Tibial nerve (tissue), 4 donors: ENCODE data around the gene HEXD. TPM values are rescaled to one million over a fixed set of nuclear protein-coding genes. Genes with fewer than 3 reads are reported as not detected.
"Not testable (repeated sequence)": the region's sequence is repeated elsewhere in the genome, so short reads cannot be mapped to it uniquely, and the experiment has no call there.

Source experiments
- DNase-seq, 2 donors: peaks; one replicate each; pipeline ENCODE4 v3.0.0-alpha.2; 2019; ENCODE audit warnings: low spot score in 2 of 2
- H3K27ac ChIP-seq, 4 donors: fragments of 200-600 bp; sonication (generic) in 3 of 4; one replicate each; pipeline ENCODE4 v1.5.1; 2017 to 2019; ENCODE audit warnings: mild to moderate bottlenecking in 1 of 4
- H3K27me3 ChIP-seq, 2 donors: fragments of 200-600 bp; sonication (generic) in 1 of 2; one replicate each; pipeline versions ENCODE4 v1.5.1 to v1.6.0; 2017 to 2019
- H3K36me3 ChIP-seq, 3 donors: fragments of 200-600 bp; sonication (generic); one replicate each; pipeline ENCODE4 v1.5.1; 2018 to 2019
- H3K4me1 ChIP-seq, 4 donors: fragments of 200-600 bp; sonication (generic) in 3 of 4; one replicate each; pipeline ENCODE4 v1.5.1; 2017 to 2019
- H3K4me3 ChIP-seq, 4 donors: fragments of 200-600 bp; sonication (generic) in 3 of 4; one replicate each; pipeline ENCODE4 v1.5.1; 2017 to 2019; ENCODE audit warnings: mild to moderate bottlenecking in 1 of 4, moderate library complexity in 1 of 4
- H3K9me3 ChIP-seq, 4 donors: fragments of 200-600 bp; sonication (generic) in 3 of 4; one replicate each; pipeline ENCODE4 v1.5.1; 2017 to 2019
- EP300 ChIP-seq, 2 donors: sonication (generic); formaldehyde crosslinking; IDR thresholded peaks; one replicate each; pipeline ENCODE4 v1.6.1; 2017; ENCODE audit warnings: antibody characterized with exemption in 2 of 2, mild to moderate bottlenecking in 1 of 2
- POLR2A ChIP-seq, 2 donors: fragments of 450-650 bp; IDR thresholded peaks; one replicate each; pipeline ENCODE4 v1.6.1; 2017; ENCODE audit warnings: antibody characterized with exemption in 2 of 2, mild to moderate bottlenecking in 2 of 2, moderate library complexity in 2 of 2
- WGBS, 2 donors: methylation state at CpG; one replicate each; pipeline ENCODE4 v1.1.5; 2018; 5-methylcytosine and 5-hydroxymethylcytosine counted together
- total RNA-seq, 4 donors: library from RNA; depleted of rRNA; stranded (reverse); fragments of >200 nt; gene quantifications; one replicate each; pipeline ENCODE4 v1.1.0, GENCODE V29; 2016
- TF ChIP-seq, protein P1 (sequence below), 5 experiments: fragments of 200-600 bp in 3 of 5; fragments of 450-650 bp in 2 of 5; sonication (generic) in 3 of 5; IDR thresholded peaks; one replicate each; pipeline ENCODE4 v1.5.1; 2016 to 2019; ENCODE audit warnings: antibody characterized with exemption in 5 of 5, mild to moderate bottlenecking in 3 of 5, moderate library complexity in 2 of 5

Gene HEXD
- total RNA-seq, 4 donors from 2014 or later = 65.6 to 143 (median 95.1) TPM

DNA sequence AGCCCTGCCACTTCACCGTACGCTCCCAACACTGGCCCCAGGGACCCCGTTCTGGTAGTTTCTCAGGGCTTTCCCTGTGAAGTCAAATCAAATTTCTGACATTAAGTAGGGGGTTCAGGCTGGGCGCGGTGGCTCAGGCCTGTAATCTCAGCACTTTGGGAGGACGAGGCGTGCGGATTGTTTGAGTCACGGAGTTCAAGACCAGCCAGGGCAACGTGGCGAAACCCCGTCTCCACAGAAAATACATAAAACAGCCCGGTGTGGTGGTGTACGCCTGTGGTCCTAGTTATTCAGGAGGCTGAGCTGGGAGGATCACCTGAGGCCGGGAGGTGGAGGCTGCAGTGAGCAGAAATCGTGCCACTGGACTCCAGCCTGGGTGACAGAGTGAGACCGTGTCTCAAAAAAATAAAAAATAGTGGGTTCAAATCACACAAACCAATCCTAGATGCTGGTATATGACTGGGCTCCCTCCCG lies 31.8 kb downstream of the HEXD start:
- TF ChIP-seq, protein P1, sequence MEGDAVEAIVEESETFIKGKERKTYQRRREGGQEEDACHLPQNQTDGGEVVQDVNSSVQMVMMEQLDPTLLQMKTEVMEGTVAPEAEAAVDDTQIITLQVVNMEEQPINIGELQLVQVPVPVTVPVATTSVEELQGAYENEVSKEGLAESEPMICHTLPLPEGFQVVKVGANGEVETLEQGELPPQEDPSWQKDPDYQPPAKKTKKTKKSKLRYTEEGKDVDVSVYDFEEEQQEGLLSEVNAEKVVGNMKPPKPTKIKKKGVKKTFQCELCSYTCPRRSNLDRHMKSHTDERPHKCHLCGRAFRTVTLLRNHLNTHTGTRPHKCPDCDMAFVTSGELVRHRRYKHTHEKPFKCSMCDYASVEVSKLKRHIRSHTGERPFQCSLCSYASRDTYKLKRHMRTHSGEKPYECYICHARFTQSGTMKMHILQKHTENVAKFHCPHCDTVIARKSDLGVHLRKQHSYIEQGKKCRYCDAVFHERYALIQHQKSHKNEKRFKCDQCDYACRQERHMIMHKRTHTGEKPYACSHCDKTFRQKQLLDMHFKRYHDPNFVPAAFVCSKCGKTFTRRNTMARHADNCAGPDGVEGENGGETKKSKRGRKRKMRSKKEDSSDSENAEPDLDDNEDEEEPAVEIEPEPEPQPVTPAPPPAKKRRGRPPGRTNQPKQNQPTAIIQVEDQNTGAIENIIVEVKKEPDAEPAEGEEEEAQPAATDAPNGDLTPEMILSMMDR (IDR thresholded peaks at IDR 0.05) = no peak
- TF ChIP-seq EP300 (IDR thresholded peaks at IDR 0.05) = no peak
- no peak for TF ChIP-seq POLR2A (IDR thresholded peaks at IDR 0.05)
- 63 to 67% methylated on average over 18 of the region's 18 CpGs for WGBS, 2 donors

DNA sequence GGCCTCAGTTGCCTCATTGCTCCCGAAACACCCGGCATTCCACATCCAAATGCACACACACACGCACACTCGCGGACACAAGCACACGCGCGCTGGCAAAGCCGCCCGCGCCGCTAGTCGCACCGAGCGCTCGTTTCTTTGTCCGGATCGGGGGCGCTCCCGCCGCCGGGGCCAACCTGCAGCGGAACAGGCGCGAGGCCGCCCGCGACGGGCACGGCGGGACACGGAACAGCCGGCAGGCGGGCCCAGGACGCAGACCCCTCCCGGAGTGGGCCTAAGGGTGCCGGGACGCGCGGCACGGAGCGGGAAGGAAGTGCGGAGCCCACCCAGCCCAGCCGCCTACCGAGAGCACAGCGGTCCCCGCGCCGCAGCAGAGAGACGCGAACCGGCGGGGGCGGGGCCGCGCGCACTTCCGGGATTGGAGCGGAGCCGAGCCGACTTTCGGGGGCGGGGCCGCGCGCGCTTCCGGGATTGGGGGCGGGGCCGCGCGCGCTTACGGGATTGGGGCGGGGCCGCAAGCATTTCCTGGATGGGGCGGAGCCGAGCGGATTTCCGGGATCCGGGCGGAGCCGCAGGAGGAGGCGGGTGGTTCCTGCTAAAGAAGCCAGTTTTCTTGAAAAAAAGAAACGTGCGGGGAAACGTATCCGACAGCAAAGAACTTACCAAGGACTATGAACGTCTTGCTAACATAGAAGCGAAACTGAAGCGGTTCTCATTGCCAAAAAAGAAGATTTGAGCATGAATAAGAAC lies 32.4 kb downstream of the HEXD start, which contains the start of gene CYBC1:
Gene CYBC1, minus strand, starts transcription at position 396 of the 750 bp plus-strand sequence. CDS start 1,498 bp downstream, outside the sequence.
- H3K4me1 ChIP-seq = peaks cover 0 to 42% (median 26%) of the 10 kb centered on the region in 4 donors
- TF ChIP-seq EP300 (IDR thresholded peaks at IDR 0.05) (peak; percentile 87 to 98), POLR2A (IDR thresholded peaks at IDR 0.05) (peak; percentile 83 to 93)
- TF ChIP-seq, protein P1 (IDR thresholded peaks at IDR 0.05) = peak in 3 of 5 experiments; percentile 5 to 47 (median 40)

More for the DNA sequence above, 31.8 kb downstream of the HEXD start:
- no peaks in the 10 kb centered on the region for H3K9me3 ChIP-seq
- H3K27ac ChIP-seq = peak overlapping the region; percentile 79 to 99 (median 88)
- H3K27me3 ChIP-seq = no peaks in the 10 kb centered on the region
- no peak for DNase-seq
- H3K4me1 ChIP-seq = peaks cover 0 to 49% (median 31%) of the 10 kb centered on the region in 4 donors
- peaks cover 0 to 27% (median 0%) of the 10 kb centered on the region in 3 donors for H3K36me3 ChIP-seq
- peak overlapping the region; percentile 66 to 98 (median 80) for H3K4me3 ChIP-seq

DNA sequence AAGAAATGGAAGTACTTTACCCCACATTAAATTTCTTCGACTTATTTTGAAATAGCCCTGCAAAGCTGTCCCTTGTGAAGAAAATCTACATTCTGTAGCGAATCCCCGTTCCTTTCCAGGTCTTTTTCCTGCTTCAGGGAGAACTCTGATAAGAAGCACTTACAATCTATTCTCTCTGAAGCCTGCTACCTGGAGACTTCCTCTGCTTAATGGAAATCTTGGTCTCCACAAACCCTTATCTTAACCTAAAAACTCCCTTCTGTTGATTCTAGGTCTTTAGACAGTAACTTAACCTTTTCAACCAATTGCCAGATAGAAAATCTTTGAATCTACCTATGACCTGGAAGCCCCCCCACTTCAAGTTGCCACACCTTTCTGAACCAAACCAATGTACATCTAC lies 34.0 kb downstream of the HEXD start:
- H3K27ac ChIP-seq = peak overlapping the region in 2 of 4 donors; percentile 87 to 99
- no peak overlapping the region for H3K4me3 ChIP-seq
- no peaks in the 10 kb centered on the region for H3K9me3 ChIP-seq
- peaks cover 0 to 9% (median 0%) of the 10 kb centered on the region in 3 donors for H3K36me3 ChIP-seq
- TF ChIP-seq POLR2A (IDR thresholded peaks at IDR 0.05) (no peak), EP300 (IDR thresholded peaks at IDR 0.05) (no peak)
- TF ChIP-seq, protein P1 (IDR thresholded peaks at IDR 0.05) = no peak
- DNase-seq = no peak
- H3K4me1 ChIP-seq = peaks cover 0 to 44% (median 27%) of the 10 kb centered on the region in 4 donors
- 97 to 98% methylated on average over 3 of the region's 3 CpGs for WGBS, 2 donors
- H3K27me3 ChIP-seq = no peaks in the 10 kb centered on the region

More for the DNA sequence above, 32.4 kb downstream of the HEXD start, which contains the start of gene CYBC1:
- Histone ChIP-seq H3K27me3 (no peaks in the 10 kb centered on the region), H3K4me3 (peak within 1 kb of the TSS; percentile 66 to 98 (median 80)), H3K36me3 (peaks cover 0 to 21% (median 0%) of the 10 kb centered on the region in 3 donors), H3K27ac (peak within 1 kb of the TSS; percentile 79 to 99 (median 91)), H3K9me3 (no peaks in the 10 kb centered on the region)
- DNase-seq = peak; percentile 84 to 89
- 0 to 1% methylated on average over 44 to 47 of the region's 91 CpGs for WGBS, 2 donors

DNA sequence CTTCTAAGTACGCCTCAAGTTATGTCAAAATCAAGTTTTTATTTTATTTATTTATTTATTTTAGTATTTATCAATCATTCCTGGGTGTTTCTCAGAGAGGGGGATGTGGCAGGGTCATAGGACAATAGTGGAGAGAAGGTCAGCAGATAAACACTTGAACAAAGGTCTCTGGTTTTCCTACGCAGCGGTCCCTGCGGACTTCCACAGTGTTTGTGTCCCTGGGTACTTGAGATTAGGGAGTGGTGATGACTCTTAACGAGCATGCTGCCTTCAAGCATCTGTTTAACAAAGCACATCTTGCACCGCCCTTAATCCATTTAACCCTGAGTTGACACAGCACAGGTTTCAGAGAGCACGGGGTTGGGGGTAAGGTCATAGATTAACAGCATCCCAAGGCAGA lies 35.0 kb downstream of the HEXD start:
- not testable (repeated sequence) for H3K4me3 ChIP-seq, H3K36me3 ChIP-seq, DNase-seq, H3K9me3 ChIP-seq, H3K27ac ChIP-seq, H3K27me3 ChIP-seq
- peaks cover 0 to 46% (median 34%) of the 10 kb centered on the region in 4 donors for H3K4me1 ChIP-seq
- WGBS, 2 donors = 85 to 87% methylated on average over 7 of the region's 7 CpGs

DNA sequence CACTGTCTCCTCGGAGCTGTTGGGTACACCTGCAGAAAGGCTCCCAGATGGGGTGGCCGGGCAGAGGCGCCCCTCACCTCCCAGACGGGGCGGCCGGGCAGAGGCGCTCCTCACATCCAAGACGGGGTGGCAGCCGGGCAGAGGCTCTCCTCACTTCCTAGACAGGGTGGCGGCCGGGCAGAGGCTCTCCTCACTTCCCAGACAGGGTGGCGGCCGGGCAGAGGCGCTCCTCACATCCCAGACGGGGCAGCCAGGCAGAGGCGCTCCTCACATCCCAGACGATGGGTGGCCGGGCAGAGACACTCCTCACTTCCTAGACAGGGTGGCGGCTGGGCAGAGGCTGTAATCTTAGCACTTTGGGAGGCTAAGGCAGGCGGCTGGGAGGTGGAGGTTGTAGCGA lies 35.6 kb downstream of the HEXD start:
- DNase-seq, H3K4me3 ChIP-seq, H3K27me3 ChIP-seq, H3K36me3 ChIP-seq, H3K9me3 ChIP-seq, H3K27ac ChIP-seq: not testable (repeated sequence)
- H3K4me1 ChIP-seq = peaks cover 0 to 45% (median 34%) of the 10 kb centered on the region in 4 donors
- WGBS, 2 donors = 91 to 94% methylated on average over 15 to 21 of the region's 21 CpGs
